SK-N-SH (cell line): Measurements from ENCODE around the gene PLXNA4.

ENCODE experiments used
- CTCF ChIP-seq: fragments of 200-600 bp; sonication (generic); IDR thresholded peaks from 2 replicates; pipeline ENCODE4 v1.6.1; 2017; ENCODE audit warnings: antibody characterized with exemption, mild to moderate bottlenecking, moderate library complexity
- EZH2phosphoT487 ChIP-seq: fragments of 200-600 bp; sonication (generic); IDR thresholded peaks from 2 replicates; pipeline ENCODE4 v1.6.1; 2017; ENCODE audit warnings: low read depth, mixed run types, mild to moderate bottlenecking, antibody characterized with exemption, moderate library complexity, borderline replicate concordance
- FOSL2 ChIP-seq: IDR thresholded peaks from 2 replicates; pipeline ENCODE4 v1.4.0; 2012; ENCODE audit warnings: low read depth, mild to moderate bottlenecking, moderate library complexity, borderline replicate concordance
- FOXM1 ChIP-seq: IDR thresholded peaks from 2 replicates; pipeline ENCODE4 v1.4.0; 2012; ENCODE audit warnings: low read depth, mild to moderate bottlenecking
- RAD21 ChIP-seq: IDR thresholded peaks from 2 replicates; pipeline ENCODE4 v1.6.1; 2012; ENCODE audit warnings: mild to moderate bottlenecking, low read length
- REST ChIP-seq: IDR thresholded peaks from 2 replicates; pipeline ENCODE4 v1.6.1; 2012; ENCODE audit warnings: mild to moderate bottlenecking, low read depth, low read length, moderate library complexity
- SMC3 ChIP-seq: IDR thresholded peaks from 2 replicates; pipeline ENCODE4 v1.6.1; 2012; ENCODE audit warnings: low read depth, low read length, improper control_type of control experiment
- TAF1 ChIP-seq: IDR thresholded peaks from 2 replicates; pipeline ENCODE4 v1.6.1; 2012; ENCODE audit warnings: low read depth, mild to moderate bottlenecking, low read length, moderate library complexity, borderline replicate concordance
- TEAD4 ChIP-seq: IDR thresholded peaks from 2 replicates; pipeline ENCODE4 v1.4.0; 2012; ENCODE audit warnings: mild to moderate bottlenecking, borderline replicate concordance; ENCODE audit not compliant: insufficient read depth
- USF1 ChIP-seq: IDR thresholded peaks from 2 replicates; pipeline ENCODE4 v1.4.0; 2012; ENCODE audit warnings: low read depth, borderline replicate concordance
- YY1 ChIP-seq: IDR thresholded peaks from 2 replicates; pipeline ENCODE4 v1.4.0; 2012; ENCODE audit warnings: low read depth, mild to moderate bottlenecking
- ZBTB33 ChIP-seq: IDR thresholded peaks from 2 replicates; pipeline ENCODE4 v1.4.0; 2012; ENCODE audit warnings: low read depth, borderline replicate concordance

GRCh38 chr7:132164558-132165125, 411.6 kb downstream of the PLXNA4 start:
- TF ChIP-seq REST (no peak), CTCF (no peak), RAD21 (no peak), TAF1 (no peak), FOXM1 (no peak), USF1 (no peak), EZH2phosphoT487 (no peak), ZBTB33 (no peak), SMC3 (no peak), FOSL2 (no peak), YY1 (no peak), TEAD4 (no peak)
